Measurements from ENCODE around the gene DZIP3. TPM values are rescaled to one million over a fixed set of nuclear protein-coding genes. Genes with fewer than 3 reads are reported as not detected.

DZIP3 gene
- total and polyA plus RNA-seq, 2 of the 13 experiments (the other 11 are each of a cell fraction or from before 2014, with no cell fraction given) = 11.3 to 17.3 TPM

- H3K4me2 ChIP-seq (ENCODE audit: low read depth, low read length) = no peak overlapping the region
- CTCF ChIA-PET (ENCODE audit: low intra/inter-chr PET ratio, low total read pairs) = interaction anchor here (5.4 kb wide), 1 partner anchor 64 kb away, joined by 47 read pairs; no protein-coding TSS in a partner anchor
- no peaks in the 10 kb centered on the region for H4K20me1 ChIP-seq (ENCODE audit: insufficient read depth, low read length)
- POLR2A ChIA-PET = interaction anchor here (0.7 kb wide), 1 partner anchor 34 kb away, joined by 3 read pairs; the partner anchor contains the start of genes CIP2A and DZIP3
- in situ Hi-C loops (cut with HindIII; ENCODE audit: extremely low pct_ligation_motif_present, low pct_unique_long_range_greater_than_20kb) = loop anchor here (5.0 kb wide), 1 partner anchor 63 kb away; no protein-coding TSS in a partner anchor
- 92% methylated on average over 3 of the region's 3 CpGs for WGBS (ENCODE audit: low lambda C conversion rate)
- H3K36me3 ChIP-seq (replicated peaks in 1 of 2; ENCODE audit: control insufficient read depth in 1 of 2, insufficient read depth in 2 of 2, low read length in 2 of 2) = peaks cover 0 to 19% of the 10 kb centered on the region in 2 experiments; a peak in 3 of 5 replicates
- H3K9ac ChIP-seq (ENCODE audit: insufficient read depth, low read depth, low read length) = no peak overlapping the region
- no peak overlapping the region for H3K27ac ChIP-seq (ENCODE audit: extremely low read length, insufficient read depth, low read length)
- ATAC-seq (no peak; the same call in 2 of the 3 replicates), DNase-seq (ENCODE audit: low spot score) (no peak), FAIRE-seq (no peak)
- no TSS peak for BruUV-seq (replicated peaks)
- H2AFZ ChIP-seq (ENCODE audit: low read length) = no peak overlapping the region
- no peak overlapping the region for H3K4me3 ChIP-seq (replicated peaks in 1 of 3; ENCODE audit: insufficient read depth in 1 of 3, low read depth in 2 of 3, low read length in 3 of 3)
- no peaks in the 10 kb centered on the region for H3K79me2 ChIP-seq (ENCODE audit: insufficient read depth, low read length)
- H3K4me1 ChIP-seq (ENCODE audit: insufficient read depth, low read length) = peaks cover 14% of the 10 kb centered on the region
- no peaks in the 10 kb centered on the region for H3K9me3 ChIP-seq (ENCODE audit: low read length)
- intact Hi-C loops (cut with micrococcal nuclease; ENCODE audit: unreplicated experiment) = no loop called here
- H3K27me3 ChIP-seq (ENCODE audit: control insufficient read depth in 1 of 2, insufficient read depth in 2 of 2, low read length in 2 of 2) = no peaks in the 10 kb centered on the region
- TF ChIP-seq ZNF260 (CRISPR knock-in tag; IDR thresholded peaks at IDR 0.05; ENCODE audit: borderline replicate concordance, low read depth) = no peak
- TF ChIP-seq RXRA (CRISPR knock-in tag; IDR thresholded peaks at IDR 0.05) = no peak
- TF ChIP-seq ZXDC (CRISPR knock-in tag; IDR thresholded peaks at IDR 0.05) = no peak
- no peak for TF ChIP-seq STAT5B (CRISPR knock-in tag; IDR thresholded peaks at IDR 0.05)
- no peak for TF ChIP-seq SMARCE1 (IDR thresholded peaks at IDR 0.05; ENCODE audit: borderline replicate concordance)
- TF ChIP-seq ZNF629 (CRISPR knock-in tag; conservative IDR thresholded peaks at IDR 0.05) = no peak
- TF ChIP-seq ZSCAN25 (CRISPR knock-in tag; IDR thresholded peaks at IDR 0.05) = no peak
Measured at GRCh38 chr3:108554913-108555571, 34.5 kb upstream of the DZIP3 start.
